GM23248 (cell line): ENCODE measurements around the gene CDH11. TPM values are rescaled to one million over a fixed set of nuclear protein-coding genes. Genes with fewer than 3 reads are reported as not detected.

Experiments used
- DNase-seq: peaks from one replicate; pipeline ENCODE4 v3.0.0-alpha.2; 2015
- H2AFZ ChIP-seq: fragments of 200-600 bp; sonication (generic); 2 replicates; pipeline ENCODE4 v1.6.1; 2016; ENCODE audit warnings: antibody characterized with exemption
- H3F3A ChIP-seq: fragments of 200-600 bp; sonication (generic); 2 replicates; pipeline ENCODE4 v1.6.1; 2016; ENCODE audit warnings: mild to moderate bottlenecking, antibody characterized with exemption, mixed run types; ENCODE audit not compliant: insufficient read depth
- H3K27ac ChIP-seq: fragments of 200-600 bp; sonication (generic); 2 replicates; pipeline ENCODE4 v1.5.1; 2016; ENCODE audit warnings: mild to moderate bottlenecking
- H3K27me3 ChIP-seq: fragments of 200-600 bp; sonication (generic); replicated peaks from 2 replicates; pipeline ENCODE4 v1.6.1; 2016; ENCODE audit warnings: mild to moderate bottlenecking; ENCODE audit not compliant: insufficient read depth
- H3K36me3 ChIP-seq: fragments of 200-600 bp; sonication (generic); 2 replicates; pipeline ENCODE4 v1.6.1; 2016; ENCODE audit warnings: low read depth, mild to moderate bottlenecking
- H3K4me1 ChIP-seq: fragments of 200-600 bp; sonication (generic); 2 replicates; pipeline ENCODE4 v1.6.1; 2016; ENCODE audit warnings: mild to moderate bottlenecking; ENCODE audit not compliant: insufficient read depth
- H3K4me2 ChIP-seq: fragments of 200-600 bp; sonication (generic); one replicate; pipeline ENCODE4 v1.6.1; 2016; ENCODE audit warnings: mild to moderate bottlenecking; ENCODE audit not compliant: unreplicated experiment
- H3K4me3 ChIP-seq: fragments of 200-600 bp; sonication (generic); 2 replicates; pipeline ENCODE4 v1.5.1; 2016; ENCODE audit warnings: mild to moderate bottlenecking
- H3K79me2 ChIP-seq: fragments of 200-600 bp; sonication (generic); 2 replicates; pipeline ENCODE4 v1.6.1; 2016; ENCODE audit warnings: mild to moderate bottlenecking; ENCODE audit not compliant: insufficient read depth
- H3K9ac ChIP-seq: fragments of 200-600 bp; sonication (generic); 2 replicates; pipeline ENCODE4 v1.6.1; 2016; ENCODE audit warnings: mild to moderate bottlenecking
- H3K9me2 ChIP-seq: fragments of 200-600 bp; sonication (generic); 2 replicates; pipeline ENCODE4 v1.6.1; 2016; ENCODE audit warnings: mixed run types, mild to moderate bottlenecking, moderate library complexity; ENCODE audit not compliant: insufficient read depth
- H3K9me3 ChIP-seq: fragments of 200-600 bp; sonication (generic); one replicate; pipeline ENCODE4 v1.6.1; 2017; ENCODE audit warnings: low read depth
- H4K20me1 ChIP-seq: fragments of 200-600 bp; sonication (generic); 2 replicates; pipeline ENCODE4 v1.6.0; 2016; ENCODE audit not compliant: insufficient read depth
- EZH2 ChIP-seq: fragments of 200-600 bp; sonication (generic); IDR thresholded peaks from 2 replicates; pipeline ENCODE4 v1.6.1; 2018; ENCODE audit warnings: antibody characterized with exemption, mild to moderate bottlenecking; ENCODE audit not compliant: insufficient read depth, poor library complexity, severe bottlenecking
- EZH2phosphoT487 ChIP-seq: fragments of 200-600 bp; sonication (generic); IDR thresholded peaks from 2 replicates; pipeline ENCODE4 v1.6.1; 2018; ENCODE audit warnings: antibody characterized with exemption, moderate library complexity, mild to moderate bottlenecking, low read depth; ENCODE audit not compliant: insufficient read depth
- WGBS, 2 experiments: methylation state at CpG; one replicate each; pipeline ENCODE4 v1.1.6; 2015 to 2017; ENCODE audit warnings: low lambda C conversion rate in 2 of 2, low coverage in 1 of 2; ENCODE audit errors: missing lambda C conversion rate in 2 of 2; 5-methylcytosine and 5-hydroxymethylcytosine counted together
- in situ Hi-C: fragments of 300-500 bp; cut with MboI; formaldehyde crosslinking; loops from 2 replicates; pipeline ENCODE4 v1.15.0; 2020
- polyA plus RNA-seq: library from polyadenylated mRNA; unstranded; fragments of >200 nt; fragmentation: Nextera tagmentation; extraction: Ambion mirVana; gene quantifications from 2 replicates; pipeline ENCODE4 v1.2.1, GENCODE V29; 2016
- total RNA-seq: library from RNA; depleted of rRNA; stranded (reverse); fragments of >200 nt; shearing (Covaris generic); gene quantifications from 2 replicates; pipeline ENCODE4 v1.2.3, GENCODE V29; 2014

CDH11 gene
- total and polyA plus RNA-seq, 2 experiments from 2014 or later = 264 to 525 TPM

DNA sequence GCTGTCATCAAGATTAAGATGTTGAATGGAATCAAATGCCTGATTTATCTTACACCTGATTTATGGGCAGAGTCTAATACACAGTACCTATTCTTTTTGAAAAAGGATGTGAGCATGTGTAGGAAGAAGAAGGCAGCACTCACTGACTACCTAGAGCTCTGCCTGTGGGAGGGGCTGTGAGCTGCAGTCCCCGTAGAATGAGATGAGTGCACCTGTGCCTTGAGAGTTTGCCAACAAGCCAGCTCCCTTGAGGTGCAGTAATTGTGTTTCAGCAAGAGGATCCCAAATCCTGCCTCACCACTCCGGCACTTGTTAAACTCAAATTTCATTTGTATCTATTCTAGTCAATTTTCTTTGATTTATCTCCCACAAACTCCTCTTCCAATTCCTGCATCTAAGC, 46.0 kb downstream of the CDH11 start:
- Histone ChIP-seq H4K20me1 (peaks cover 14% of the 10 kb centered on the region), H3K4me3 (no peak overlapping the region), H3K4me2 (no peak overlapping the region), H3K27ac (no peak overlapping the region), H3F3A (peaks cover 73% of the 10 kb centered on the region), H2AFZ (no peak overlapping the region), H3K9me3 (no peaks in the 10 kb centered on the region), H3K79me2 (peaks cover 99% of the 10 kb centered on the region), H3K9me2 (no peaks in the 10 kb centered on the region), H3K36me3 (peaks cover 6% of the 10 kb centered on the region; the same call in 1 of the 2 replicates), H3K9ac (no peak overlapping the region), H3K4me1 (peaks cover 24% of the 10 kb centered on the region), H3K27me3 (no peaks in the 10 kb centered on the region)
- DNase-seq = no peak
- 95 to 98% methylated on average over 2 of the region's 2 CpGs for WGBS, 2 experiments
- TF ChIP-seq EZH2 (no peak), EZH2phosphoT487 (no peak)
- in situ Hi-C loops = no loop called here

DNA sequence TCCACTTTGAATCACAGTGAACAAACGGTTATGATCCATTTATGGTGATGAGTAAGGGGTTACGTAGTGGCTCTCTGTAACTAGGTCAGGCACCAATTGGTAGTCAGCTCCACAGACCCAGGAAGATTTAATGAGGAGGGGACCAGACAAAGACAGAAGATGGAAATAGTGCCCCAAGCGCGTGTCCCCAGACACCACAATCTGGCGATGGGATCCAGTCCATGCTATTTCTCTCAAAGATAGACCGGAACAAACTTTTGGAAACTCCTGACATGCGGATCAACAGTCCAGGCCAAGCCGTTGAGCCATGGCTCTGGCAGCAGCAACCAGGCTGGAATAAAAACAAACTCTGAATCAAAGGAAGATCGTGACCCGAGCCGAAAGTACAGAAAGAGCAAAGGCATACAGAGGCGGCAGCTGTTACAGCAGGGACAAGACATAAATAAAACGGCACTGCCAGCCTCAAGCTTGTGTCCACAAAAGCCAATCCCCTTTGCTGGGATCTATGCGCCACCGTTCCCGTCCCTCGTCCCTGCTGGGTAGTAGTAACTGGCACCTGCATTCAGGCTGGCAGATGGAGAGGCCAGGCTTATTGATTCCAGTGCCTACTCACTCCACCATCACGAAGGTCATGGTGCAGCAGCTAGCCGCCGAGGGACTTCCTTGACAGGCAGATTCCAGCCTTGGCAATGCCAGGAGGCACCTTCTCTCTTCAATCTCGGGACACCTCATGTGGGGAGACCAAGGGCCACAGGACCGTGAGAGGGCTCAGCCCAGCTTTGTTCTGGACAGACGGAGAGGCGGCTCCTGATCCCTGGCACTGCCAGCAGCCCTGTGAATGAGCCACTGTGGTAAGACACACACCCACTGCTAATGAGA, 50.2 kb downstream of the CDH11 start:
- 3 to 7% methylated on average over 24 of the region's 24 CpGs for WGBS, 2 experiments
- Histone ChIP-seq H3K4me2 (peak overlapping the region; percentile 57), H3K27ac (peak overlapping the region; percentile 97), H3K27me3 (no peaks in the 10 kb centered on the region), H2AFZ (no peak overlapping the region), H3K9me2 (no peaks in the 10 kb centered on the region), H3K4me3 (peak overlapping the region; percentile 12), H3K9me3 (no peaks in the 10 kb centered on the region), H4K20me1 (peaks cover 14% of the 10 kb centered on the region), H3K36me3 (no peaks in the 10 kb centered on the region), H3F3A (peaks cover 68% of the 10 kb centered on the region), H3K4me1 (peaks cover 61% of the 10 kb centered on the region), H3K9ac (peak overlapping the region; percentile 65), H3K79me2 (peaks cover 85% of the 10 kb centered on the region)
- TF ChIP-seq EZH2phosphoT487 (no peak), EZH2 (no peak)
- DNase-seq = peak; percentile 78
- in situ Hi-C loops = no loop called here

DNA sequence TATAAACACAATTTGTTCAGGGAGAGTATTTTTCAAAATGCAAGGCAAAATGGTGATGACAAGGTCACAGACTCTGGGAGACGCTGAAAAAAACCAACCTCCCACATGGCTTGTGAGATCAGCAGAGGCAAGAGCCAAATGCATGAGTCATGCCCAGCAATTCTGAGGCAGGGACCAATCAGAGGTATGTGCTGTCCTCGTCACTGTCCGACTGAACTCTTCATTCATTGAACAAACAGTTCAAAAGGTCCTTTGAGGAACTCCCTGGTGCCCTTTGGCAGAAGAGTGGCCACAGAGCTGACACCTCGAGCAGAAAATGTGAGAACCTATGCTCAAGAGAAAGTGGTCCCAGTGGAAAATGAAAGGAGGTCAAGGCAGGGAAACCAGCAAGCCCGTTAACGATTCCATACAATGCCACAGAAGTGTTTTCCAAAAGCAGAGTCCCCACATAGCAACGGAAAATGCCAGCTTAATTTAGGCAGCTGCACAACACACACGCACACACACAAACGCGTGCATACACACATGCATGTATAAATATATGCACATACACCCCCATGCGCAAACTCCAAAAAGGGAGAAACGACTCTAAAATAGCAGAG, 50.9 kb downstream of the CDH11 start:
- Histone ChIP-seq H3K4me2 (peak overlapping the region; percentile 57), H3K79me2 (peaks cover 85% of the 10 kb centered on the region), H3K36me3 (no peaks in the 10 kb centered on the region), H2AFZ (no peak overlapping the region), H3K27me3 (no peaks in the 10 kb centered on the region), H3K9me2 (no peaks in the 10 kb centered on the region), H3K27ac (peak overlapping the region; percentile 97), H4K20me1 (peaks cover 14% of the 10 kb centered on the region), H3K4me3 (peak overlapping the region; percentile 22), H3F3A (peaks cover 71% of the 10 kb centered on the region), H3K9me3 (no peaks in the 10 kb centered on the region), H3K4me1 (peaks cover 64% of the 10 kb centered on the region), H3K9ac (peak overlapping the region; percentile 65)
- in situ Hi-C loops = no loop called here
- 35 to 42% methylated on average over 12 of the region's 12 CpGs for WGBS, 2 experiments
- TF ChIP-seq EZH2phosphoT487 (no peak), EZH2 (no peak)
- peak; percentile 98 for DNase-seq

DNA sequence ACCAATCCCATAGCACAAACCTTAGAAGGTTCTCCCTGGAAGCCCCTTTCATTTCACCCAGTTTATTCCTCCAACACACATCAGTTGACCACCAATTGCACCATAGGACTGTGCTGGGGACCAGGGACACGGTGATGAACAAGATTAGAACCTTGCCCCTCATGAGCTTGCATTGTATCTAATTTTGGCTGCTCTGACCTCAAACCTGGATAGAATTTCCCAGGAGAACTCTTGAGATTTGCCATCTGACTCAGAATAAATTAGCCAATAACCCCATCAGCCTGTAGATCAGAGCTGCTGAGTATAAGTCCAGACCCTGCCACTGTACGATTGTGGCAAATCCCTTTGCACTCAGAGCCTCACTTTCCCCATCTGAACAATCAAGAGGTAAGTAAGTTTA, 52.1 kb downstream of the CDH11 start:
- Histone ChIP-seq H3F3A (peaks cover 69% of the 10 kb centered on the region), H3K9ac (peak overlapping the region; percentile 56), H3K4me1 (peaks cover 64% of the 10 kb centered on the region), H3K79me2 (peaks cover 85% of the 10 kb centered on the region), H2AFZ (no peak overlapping the region), H3K4me2 (peak overlapping the region; percentile 57), H3K36me3 (no peaks in the 10 kb centered on the region; the same call in 1 of the 2 replicates), H4K20me1 (peaks cover 7% of the 10 kb centered on the region), H3K9me2 (no peaks in the 10 kb centered on the region), H3K27me3 (no peaks in the 10 kb centered on the region), H3K4me3 (no peak overlapping the region), H3K27ac (peak overlapping the region; percentile 97), H3K9me3 (no peaks in the 10 kb centered on the region)
- TF ChIP-seq EZH2 (no peak), EZH2phosphoT487 (no peak)
- 74 to 87% methylated on average over 2 of the region's 2 CpGs for WGBS, 2 experiments
- DNase-seq = peak; percentile 63
- in situ Hi-C loops = no loop called here
